Fibroblast of peridontal ligament (primary cell): ENCODE measurements around the gene ALDH1L1.

Source experiments
- DNase-seq: peaks from one replicate; pipeline ENCODE4 v3.0.0-alpha.2; 2010; ENCODE audit errors: extremely low read depth

ALDH1L1 gene

DNA sequence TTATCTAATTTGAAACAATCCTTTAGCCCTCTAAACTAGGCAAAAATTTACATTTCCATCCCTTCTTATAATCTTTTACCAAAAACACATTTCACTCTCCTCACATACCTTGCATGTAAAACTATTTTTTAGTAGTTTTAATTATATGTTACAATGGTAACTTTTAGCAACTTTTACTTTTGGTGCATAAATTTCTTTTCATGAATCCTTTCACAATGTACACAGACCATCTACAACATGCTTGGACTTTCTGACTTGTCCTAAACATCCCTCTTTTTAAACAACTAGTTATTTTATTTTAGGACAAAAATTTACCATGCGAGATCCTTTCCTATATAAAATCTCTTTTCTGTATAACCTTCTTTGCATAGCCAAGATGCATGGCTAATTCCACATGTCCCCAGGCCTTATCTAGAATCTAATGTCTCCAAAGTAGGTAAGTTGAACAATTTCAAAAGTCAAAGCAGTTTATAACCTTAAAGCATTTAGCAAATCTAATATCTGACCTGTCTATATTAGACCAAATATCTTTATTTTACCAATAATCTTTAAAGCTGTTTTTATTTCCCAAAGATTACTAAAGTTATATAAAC, 14.4 kb upstream of the ALDH1L1 start:
- no peak for DNase-seq

DNA sequence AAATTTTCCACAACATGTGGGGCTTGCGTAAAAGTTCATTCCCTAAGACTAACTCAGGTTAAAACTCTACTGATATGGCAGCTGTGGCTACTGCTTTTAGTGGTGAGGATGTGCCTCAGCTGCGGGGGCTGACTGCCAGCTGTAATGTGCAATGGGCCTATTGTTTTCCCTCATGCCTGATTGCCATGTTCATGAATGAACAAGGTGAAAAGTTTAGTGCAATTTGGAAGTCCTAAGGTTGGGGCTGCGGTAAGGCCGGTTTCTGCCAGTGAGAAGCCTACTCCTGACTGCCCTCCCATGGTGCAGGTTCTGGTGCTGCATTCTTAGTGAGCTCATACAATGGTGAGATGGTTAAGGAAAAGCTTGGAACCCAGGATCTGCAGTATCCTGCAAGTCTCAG, 10.9 kb upstream of the ALDH1L1 start:
- DNase-seq: no peak

DNA sequence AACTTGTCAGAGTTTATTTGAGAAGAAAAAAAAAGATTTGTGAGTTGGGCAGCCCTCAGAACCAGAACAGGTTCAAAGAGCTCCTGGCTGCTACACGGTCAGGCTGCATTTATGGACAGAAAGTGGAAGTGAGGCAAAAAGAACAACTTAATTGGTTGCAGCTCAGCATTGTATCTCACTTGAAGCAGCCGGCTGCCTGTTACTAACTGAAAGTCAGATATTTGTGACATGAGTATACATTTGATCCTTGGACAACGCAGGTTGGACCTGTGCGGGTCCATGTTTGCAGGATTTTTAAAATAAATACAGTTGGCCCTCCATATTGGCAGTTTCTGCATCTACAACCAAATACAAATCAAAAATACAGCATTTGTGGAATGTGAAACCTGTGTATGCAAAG, 7.5 kb upstream of the ALDH1L1 start:
- DNase-seq: no peak

DNA sequence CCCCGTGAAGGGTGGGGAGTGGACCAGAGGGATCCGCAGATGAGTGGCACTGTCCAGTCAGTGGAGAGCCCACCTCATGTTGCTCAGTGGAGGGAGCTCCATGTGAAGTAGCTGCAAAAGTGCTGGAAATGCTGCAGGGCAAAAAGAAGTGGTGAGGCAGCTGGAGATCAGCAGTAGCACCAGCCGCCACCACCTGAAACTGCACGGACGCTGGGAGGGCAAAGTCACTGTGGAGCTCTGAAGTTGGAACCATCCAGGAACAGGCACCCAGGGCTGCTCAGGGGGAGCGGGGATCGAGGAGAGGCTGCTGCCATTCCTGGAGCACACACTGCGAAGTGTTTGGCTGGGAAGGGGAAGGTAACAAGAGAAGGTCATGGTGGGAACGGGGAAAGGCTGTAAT, 6.4 kb upstream of the ALDH1L1 start:
- DNase-seq: no peak

DNA sequence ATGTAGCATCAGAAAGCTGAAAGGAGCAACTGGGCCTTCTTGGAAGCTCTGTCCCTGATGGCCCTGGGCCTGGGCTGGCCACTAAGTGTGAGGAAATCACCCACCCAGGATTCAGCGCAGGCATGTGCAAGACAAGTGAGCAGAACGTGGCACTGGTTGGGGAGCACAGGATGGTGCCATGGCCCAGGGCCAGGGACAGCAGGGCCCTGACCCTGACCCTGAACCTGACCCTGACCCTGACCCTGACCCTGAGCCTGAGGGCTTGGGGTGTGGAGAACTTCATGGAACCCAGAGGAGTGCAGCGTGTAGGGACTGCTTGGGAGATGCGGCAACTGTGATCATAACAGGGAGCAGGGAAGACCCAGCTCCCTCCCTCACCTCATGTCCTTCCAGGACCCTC, 5.9 kb upstream of the ALDH1L1 start:
- DNase-seq: no peak

DNA sequence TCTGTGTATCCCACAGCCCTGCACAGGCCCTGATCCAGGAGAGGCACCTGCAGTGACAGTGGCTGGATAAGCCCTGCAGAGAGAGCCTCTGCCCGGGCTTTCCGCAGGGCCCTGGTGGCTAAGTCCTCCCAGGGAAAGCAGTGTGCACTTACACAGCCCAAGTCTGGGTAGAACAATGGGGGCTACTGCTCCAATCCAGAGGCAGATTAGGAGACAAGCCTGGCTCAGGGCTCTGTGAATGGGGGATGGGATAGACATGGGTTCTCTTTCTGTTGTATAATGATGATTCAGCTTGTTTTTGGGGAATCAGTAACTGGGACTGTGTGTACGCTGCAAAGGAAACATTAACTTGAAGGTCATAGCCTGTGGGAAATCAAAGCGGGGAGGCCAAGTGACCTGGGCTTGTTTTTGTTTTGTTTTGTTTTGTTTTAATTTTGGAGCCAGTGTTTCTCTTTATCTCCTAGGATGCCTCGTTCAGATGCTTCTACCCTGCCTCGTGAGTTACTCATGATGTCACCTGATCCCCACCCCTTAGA, 4.1 kb upstream of the ALDH1L1 start:
- no peak for DNase-seq

DNA sequence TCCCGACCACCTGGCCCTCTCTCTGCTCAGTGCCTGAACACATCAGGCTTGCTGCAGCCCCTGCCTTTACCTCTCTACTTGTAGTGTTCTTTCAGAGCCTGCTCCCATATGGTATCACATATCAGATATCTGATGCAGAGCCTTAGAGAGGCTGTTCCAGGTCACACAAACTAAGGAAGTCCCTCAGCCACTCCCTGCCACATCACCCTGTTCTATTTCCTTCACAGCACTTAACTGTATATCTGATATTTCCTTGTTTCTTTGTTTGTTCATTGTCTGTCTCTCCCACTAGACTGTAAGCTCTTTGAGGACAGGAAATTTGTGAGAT, 976 bp upstream of the ALDH1L1 start:
- DNase-seq: no peak

DNA sequence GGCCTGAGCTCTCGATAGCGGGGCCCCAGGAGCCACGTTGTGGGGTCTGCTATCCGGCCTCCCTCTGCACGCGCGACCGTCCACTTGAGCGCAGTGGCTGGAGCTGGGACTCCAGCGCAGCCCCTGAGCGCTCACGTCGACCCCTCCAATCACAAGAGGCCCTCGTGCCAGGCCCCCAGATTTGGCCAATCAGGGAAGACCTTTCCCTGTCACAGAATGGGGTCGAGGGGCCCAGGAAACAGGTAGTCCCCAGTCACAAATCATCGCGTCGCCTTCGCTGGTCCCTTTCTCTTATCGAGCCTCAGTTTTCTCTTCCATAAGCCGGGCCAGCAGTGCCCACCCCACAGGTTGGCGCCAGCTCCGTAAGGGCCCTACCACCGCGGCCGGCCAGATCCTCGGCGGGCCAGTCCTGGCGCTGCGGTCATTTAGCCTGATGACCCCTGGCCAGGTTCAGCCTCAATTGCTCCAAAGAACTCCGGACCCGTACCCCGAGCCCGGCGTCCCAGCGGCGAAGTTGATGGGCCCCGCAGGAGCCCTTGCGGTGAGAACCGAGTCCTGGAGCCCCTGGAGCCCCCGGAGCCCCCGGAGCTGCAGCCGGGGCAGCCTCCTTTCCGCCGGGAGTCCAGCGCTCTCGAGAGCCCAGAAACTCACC, 435 bp downstream of the ALDH1L1 start:
- no peak for DNase-seq

DNA sequence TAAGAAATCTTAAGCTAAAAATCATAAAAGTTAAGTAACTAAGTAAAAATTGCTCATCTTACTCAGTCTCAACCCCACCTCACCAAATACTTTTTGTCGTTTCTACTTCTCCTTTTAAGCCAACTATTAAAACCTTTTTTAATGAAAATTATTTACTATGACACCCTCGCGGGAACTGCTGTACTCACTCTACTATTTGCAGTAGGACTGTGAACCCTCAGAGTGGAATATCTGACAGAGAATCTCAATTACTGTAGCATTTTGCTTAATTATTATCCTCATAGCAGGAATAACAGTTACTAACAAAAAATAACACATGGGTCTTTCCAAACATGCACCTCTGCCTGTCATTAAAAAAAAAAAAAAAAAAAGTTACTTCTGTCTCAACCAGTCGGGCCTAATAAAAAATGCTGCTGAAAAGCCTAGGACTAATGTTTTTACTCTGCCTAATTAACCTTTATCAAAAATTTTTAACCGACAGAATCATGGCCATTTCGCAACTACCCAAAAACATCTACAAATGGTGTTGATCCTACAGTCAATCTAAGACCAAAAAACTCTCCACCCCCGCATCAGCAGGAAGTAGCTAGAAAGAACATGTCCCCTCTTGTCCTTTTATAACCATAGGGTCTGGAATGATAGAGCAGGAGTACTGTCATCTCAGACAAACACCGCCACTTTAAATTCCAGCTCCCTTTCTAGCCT, 10.2 kb downstream of the ALDH1L1 start:
- DNase-seq: no peak

DNA sequence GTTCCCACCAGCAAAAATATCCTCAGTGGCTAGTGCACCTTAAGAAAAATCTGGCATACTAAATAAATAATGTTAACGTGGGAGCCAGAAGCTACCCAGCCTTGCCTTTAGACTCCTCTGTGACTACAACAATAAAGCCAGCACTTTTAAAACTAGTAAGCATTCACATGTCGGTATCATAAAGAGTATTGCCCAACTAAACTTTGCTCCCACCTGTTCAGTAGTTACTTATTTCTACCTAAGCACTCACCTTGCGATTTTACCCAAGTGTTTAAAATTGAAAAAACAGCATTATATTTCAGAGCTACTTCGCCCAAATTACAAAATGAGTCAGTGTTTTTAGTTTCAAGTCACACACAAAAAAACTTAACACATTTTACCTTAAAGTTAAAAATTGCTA, 12.8 kb downstream of the ALDH1L1 start:
- no peak for DNase-seq

DNA sequence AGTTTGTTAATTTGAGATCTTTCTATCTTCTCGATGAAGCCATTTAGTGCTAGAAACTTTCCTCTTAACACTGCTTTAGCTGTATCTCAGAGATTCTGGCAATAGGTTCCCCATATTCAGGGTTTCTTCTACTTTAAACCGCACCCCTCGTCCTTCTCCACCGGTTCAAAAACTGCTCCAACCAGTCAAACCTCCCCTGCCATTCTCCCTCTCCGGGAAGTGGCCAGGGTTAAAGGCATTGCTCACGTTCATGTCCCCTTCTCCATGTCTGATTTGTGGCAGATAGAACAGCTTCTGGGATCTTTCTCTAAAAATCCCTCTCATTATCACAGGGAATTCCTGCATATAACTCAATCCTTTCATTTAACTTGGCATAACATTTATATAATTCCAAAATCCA, 14.4 kb downstream of the ALDH1L1 start:
- DNase-seq: no peak

DNA sequence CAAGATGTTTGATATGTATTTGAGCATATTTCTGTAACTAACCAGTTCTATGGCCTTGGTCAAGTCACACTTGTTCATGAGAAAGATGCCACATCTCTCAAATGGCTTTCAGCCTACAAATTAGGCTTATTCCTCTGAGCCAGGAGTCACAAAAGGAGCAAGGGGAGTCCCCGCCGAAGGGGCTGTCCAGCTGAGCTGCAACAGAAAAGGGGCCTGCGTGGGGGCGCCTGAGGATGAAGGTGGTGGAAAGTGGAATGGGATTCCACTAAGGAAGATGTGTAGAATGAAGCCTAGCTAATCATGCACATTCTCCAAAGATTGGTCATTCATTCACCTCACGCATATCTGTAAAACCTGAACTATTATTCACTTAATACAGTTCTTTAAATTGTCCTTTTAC, 19.1 kb downstream of the ALDH1L1 start:
- DNase-seq: no peak

DNA sequence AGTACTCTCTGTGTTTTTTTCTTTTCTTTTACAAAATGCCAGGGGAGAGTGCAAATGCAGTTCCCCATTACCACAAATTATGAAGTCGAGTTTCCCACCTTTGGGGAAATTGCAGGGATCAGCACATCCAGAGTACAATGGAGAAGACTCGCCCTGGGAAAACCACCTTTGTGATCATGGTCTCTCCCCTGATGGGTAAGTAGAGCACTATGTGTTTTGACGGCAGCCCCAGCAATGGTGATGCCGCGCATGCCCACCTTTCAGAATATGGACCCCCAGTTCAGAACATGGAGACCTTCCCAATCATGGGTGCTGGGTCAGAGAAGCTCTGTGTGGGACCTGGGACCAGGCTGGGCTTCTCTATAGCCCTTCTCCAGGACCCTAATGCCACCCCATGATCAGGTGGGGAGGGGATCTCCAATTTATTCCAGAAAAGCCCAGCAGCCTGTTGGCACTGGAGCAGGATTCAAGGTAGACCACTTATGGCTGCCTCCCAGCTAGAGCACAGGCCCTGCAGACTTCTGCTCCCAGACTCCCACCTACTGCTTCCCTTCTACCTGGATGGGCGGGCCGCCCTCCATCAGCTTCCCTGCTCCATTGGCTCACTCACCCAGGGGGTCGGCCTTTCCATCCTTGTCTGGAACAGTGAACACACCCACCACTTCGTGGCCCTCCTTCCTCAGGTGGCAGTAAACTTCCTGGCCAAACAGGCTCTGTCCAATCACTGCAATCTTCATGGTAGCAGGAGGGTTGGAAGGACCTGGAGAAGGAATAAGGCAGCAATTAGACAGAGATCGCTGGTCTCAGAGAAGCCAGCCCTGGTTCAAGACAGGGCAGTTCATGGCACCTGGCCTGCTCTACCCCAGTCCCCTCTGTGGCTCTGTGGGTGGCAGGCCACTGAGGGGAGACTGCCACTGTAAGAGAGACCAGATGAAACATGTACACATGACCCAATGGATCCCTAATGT, 19.9 kb downstream of the ALDH1L1 start:
- DNase-seq: no peak

DNA sequence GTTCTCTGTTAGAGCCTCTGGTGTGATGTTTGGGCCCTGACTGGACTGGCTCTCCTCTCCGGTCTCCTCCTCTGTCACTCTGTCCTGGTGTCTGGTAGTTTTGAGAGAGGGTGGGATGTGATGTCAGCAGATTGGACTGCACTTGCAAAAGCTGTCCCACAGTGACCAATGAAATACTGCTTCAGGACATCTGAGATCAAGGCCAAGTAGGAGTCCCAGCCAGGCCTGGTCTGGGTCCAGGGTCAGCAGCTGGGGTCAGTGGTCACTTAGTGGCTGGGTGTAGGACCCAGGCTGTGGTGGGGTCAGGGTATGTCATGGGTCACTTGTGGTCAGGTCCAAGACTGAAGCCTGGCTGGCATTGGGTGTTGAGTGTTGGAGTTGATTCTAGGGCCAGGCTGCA, 20.9 kb downstream of the ALDH1L1 start:
- DNase-seq: no peak

DNA sequence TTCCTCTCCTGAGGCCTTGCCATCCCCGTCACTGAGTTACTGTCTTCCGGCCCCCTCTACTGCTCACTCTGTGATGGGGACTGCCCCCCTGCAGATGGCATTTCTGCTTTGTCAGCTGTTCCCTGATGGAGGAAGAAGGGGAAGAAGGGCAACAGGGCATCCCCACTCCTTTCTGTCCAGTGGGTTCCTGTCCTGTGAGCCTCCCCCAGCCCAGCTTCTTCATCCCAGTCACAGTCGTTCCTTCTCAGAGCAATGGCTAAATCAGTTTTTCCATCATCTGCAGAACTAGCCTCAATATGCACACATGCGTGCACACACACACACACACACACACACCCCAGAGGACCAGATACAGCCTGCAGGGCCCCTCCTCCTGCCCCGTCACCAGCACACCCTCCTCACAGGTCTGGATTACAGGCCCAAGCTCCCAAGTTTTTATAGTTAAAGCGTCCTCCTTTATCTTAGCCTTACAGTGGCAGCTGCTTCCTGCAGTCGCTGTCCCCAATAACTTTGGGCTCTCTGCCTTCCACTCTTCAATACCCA, 21.4 kb downstream of the ALDH1L1 start:
- no peak for DNase-seq

DNA sequence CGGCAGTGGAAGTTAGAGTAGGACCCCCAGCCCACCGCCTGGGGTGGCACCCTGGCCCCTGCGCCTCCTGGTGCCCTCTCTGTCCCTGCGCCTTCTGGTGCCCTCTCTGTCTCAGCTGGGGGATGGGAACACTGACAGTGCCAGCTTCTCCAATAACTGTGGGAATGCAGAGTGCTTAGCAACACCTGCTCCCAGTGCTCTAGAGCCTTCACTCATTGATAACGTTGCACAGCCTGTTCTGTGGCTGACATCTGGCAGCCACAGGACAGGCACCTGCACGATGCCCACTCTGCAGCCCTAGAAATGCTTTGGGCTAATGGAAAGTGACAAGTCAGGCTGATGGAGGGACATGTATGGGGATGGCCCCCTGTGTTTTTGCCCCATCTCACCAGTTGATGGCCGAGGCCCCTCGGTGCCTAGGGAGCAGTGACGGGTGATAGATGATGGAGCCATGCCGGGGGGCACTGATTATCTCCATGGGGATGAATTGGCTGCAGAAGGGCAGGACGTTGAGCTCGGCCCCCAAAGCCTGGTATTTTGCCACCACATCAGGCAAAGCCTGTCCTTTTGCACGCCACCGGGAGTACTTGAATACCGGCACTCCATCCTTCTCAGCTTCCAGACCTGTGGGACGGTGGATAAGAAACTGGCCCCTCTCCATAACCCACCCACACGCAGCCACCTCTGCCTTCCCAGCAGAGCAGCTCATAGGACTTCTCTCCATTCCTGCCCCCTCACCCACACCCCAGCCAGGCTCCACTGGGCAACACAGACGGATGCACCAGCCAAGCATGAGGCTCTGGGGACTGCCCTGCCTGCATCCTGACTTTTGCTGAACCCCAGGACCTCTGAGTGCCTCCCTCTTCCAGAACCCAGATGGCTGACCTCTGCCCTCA, 22.1 kb downstream of the ALDH1L1 start:
- no peak for DNase-seq

DNA sequence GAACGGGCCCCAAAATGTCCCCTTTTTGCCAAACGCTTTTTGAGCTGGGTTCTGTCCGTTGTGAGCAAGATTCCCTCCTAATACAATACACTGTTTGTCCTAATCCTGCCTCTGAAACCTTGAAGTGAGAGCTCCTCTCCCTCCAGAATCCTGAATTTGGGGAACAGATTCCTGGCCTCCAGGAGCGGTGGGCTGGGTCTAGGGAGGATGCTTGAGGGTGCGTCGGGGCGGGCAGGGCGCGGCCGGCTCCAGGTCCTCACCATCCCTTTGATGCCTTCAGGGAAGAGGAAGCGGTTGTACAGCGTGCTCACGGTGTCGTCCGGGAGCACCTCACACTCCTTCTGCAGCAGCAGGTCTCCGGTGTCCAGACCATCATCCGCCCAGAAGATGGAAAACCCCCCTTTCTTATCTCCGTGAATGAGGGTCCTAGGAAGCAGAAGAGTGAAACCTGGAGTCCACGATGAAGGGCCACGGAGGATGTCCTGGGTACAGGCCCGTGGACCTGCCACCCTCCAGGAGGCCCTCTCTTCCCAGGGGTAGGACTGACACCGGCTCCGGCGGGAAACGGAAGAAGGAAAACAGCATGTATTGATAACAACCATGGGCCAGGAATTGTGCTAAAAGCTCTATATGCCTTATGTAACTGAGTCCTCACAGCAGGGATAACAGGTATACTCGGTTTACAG, 23.2 kb downstream of the ALDH1L1 start:
- DNase-seq: no peak

DNA sequence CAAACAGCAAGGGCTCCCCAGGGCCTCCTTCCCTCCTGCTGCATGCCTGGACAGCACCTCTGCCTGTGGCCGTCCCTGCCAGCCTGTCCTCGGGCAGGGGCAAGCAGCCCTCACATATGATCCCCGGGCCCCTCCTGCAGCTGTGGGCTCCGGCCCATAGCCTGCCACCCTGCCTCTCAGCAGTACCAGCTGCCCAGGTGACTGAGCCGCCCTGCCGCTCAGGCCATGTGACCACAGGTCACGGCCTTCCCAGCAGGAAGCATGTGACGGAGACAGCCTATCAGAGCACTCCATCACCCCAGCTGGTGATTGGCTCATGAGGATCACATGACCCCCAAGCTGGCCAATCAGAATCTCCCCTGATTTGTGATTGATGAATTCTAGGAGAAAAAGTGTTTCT, 23.9 kb downstream of the ALDH1L1 start:
- DNase-seq: no peak

DNA sequence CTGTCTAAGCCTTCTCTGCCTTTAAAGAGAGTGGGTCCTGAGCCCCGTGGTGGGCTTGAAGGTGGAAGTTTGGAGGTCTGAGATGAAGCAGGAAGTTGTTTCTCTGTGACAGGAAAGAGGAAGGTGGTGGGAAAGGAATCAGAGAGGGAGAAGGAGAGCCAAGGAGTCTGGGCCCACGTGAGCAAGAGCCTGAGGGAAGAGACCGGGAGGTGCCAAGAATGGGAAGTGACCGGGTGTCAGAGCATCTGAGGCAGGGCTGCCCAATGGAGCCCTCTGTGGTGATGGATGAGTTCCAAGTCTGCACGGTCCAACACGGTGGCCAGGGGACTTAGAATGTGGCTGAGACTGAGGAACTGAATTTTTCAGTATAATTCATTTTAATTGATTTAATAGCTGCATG, 24.6 kb downstream of the ALDH1L1 start:
- no peak for DNase-seq

DNA sequence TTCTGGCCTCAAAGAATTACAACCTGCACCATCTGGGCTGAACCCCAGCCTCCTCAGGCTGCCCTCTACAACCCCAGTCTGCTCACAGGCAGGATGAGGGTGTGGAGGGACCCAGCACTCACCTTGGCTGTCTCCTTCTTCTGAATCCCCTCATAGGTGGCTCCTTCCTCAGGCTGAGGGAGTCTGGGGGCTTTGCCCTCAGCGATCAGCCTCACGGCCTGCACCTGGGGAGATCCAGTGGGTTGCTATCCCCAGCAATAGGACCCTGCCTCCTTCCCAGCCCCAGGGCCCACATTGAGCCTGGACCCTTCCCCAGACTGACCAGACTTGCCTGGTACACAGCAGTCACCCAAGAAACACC, 25.1 kb downstream of the ALDH1L1 start:
- no peak for DNase-seq
